HG03521 (cell line): Measurements from ENCODE around the gene CTSH.
A peak's percentile ranks its signal among the peaks of the same experiment; 100 is the strongest.
"Not testable (repeated sequence)": the region's sequence is repeated elsewhere in the genome, so short reads cannot be mapped to it uniquely, and the experiment has no call there.

Experiments used
- ATAC-seq: cut with Tn5 transposase; IDR thresholded peaks from one replicate; pipeline ENCODE4 v1.9.1; 2021; ENCODE audit warnings: mild to moderate bottlenecking, moderate library complexity; ENCODE audit not compliant: unreplicated experiment

CTSH gene

GRCh38 chr15:78898540-78898939 is 46.3 kb downstream of the CTSH start:
- ATAC-seq: no peak

GRCh38 chr15:78895471-78895870 is 49.4 kb downstream of the CTSH start:
- no peak for ATAC-seq

- no peak for ATAC-seq
These were observed 51.3 kb downstream of the CTSH start for GRCh38 chr15:78893538-78893937.

- ATAC-seq: no peak
These were observed 55.8 kb downstream of the CTSH start for GRCh38 chr15:78889000-78889399.

- no peak for ATAC-seq
These were observed 63.2 kb downstream of the CTSH start for GRCh38 chr15:78881681-78882080.

GRCh38 chr15:78880813-78881212 is 64.0 kb downstream of the CTSH start:
- ATAC-seq: no peak

- no peak for ATAC-seq
These were observed 64.7 kb downstream of the CTSH start for GRCh38 chr15:78880242-78880533.

GRCh38 chr15:78879517-78880241 is 65.2 kb downstream of the CTSH start:
- no peak for ATAC-seq

GRCh38 chr15:78878356-78878755 is 66.5 kb downstream of the CTSH start:
- ATAC-seq: no peak

GRCh38 chr15:78876954-78877353 is 67.9 kb downstream of the CTSH start:
- ATAC-seq: not testable (repeated sequence)

- ATAC-seq: no peak
These were observed 69.5 kb downstream of the CTSH start for GRCh38 chr15:78875107-78875914.

- no peak for ATAC-seq
These were observed 70.8 kb downstream of the CTSH start for GRCh38 chr15:78873793-78874765.

- ATAC-seq: peak; percentile 65
These were observed 71.7 kb downstream of the CTSH start for GRCh38 chr15:78872972-78873792.

- ATAC-seq: peak; percentile 85
These were observed 72.5 kb downstream of the CTSH start, which contains the start of gene MORF4L1 for GRCh38 chr15:78872155-78872971. Gene MORF4L1, plus strand, starts transcription at chr15:78872890. Its CDS starts 128 bp downstream, at chr15:78873018.

- not testable (repeated sequence) for ATAC-seq
These were observed 73.2 kb downstream of the CTSH start for GRCh38 chr15:78871483-78872127.
